ENCODE measurements around the gene OLFM4. TPM values are rescaled to one million over a fixed set of nuclear protein-coding genes. Genes with fewer than 3 reads are reported as not detected.

OLFM4 gene
- total RNA-seq, 4 donors from 2014 or later, result 1.9 TPM; not detected in 3

DNA sequence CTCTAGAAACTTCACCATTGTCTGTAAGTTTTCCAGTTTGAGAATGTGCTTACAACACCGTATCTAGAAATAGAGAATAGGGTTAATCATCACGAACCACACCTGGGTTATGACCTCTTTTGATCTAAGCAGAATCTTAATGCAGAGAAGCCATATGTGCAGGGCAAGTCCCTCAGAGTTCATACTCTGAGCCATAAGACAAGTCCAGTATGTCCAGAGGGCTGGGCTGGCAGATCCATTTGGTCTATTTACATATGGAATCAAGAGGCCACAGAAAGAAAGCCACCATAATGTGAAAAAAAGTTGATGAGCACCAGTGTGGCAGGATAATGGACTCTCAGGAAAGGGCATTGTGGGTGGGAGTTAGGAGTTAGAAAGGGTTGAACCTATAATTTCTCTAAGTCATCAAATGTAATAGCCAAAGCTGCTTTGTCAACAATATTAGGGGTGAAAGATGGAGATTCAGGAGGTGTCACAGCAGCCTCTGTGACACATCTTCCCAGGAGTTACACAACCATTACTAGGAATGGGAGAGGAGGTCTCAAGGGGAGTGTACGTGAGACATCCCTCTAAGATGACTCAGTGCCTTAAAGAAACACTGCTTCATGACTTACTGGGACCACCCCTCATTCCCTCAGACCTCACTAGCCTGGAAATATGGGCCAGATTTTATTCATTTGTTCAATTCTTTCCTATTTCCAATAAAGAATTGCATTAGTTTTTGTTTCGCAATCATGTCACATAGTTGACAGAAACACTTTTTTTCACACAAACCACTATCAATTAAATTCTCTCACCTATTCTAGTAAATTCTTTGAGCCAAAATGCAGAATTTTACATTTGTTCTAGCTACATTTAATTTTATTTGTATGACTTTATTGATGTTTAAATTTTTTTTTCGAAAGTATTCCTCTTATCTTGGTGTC lies 30.4 kb upstream of the OLFM4 start:
- H3K4me3 ChIP-seq, result no peak overlapping the region
- no peak for DNase-seq

DNA sequence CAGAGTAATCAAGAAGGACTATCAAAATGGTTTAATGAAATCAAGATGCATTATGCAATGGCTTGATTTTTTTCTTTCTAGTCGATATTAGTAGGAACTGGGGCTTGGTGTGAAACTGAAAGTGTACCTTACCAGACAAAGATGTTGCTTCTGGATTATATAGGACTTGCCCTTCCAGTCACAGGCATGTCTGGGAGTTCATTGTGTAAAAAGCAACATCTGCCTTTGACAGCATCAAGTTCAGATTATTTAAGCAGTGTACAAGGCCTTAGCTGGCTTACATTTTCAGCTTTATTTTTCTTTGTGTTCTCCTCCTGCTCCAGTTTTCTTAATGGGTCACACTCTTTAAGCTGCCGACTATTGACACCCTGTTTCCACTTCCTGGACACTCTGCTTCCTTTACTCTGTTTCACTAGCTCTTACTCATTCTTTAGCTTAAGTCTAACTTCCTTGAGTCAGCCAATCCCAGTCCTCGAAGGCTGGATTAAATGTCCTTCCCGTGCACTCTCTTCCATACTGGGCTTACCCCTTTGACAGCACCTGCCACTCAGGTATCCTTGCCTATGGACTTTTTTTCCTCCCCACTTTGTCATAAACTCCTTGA lies 29.4 kb upstream of the OLFM4 start:
- Histone ChIP-seq H3K4me3 (no peak overlapping the region), H3K27me3 (no peaks in the 10 kb centered on the region), H3K27ac (no peak overlapping the region), H3K9me3 (no peaks in the 10 kb centered on the region), H3K36me3 (no peaks in the 10 kb centered on the region), H3K4me1 (no peaks in the 10 kb centered on the region)
- DNase-seq, result no peak
- intact Hi-C loops (cut with DNase I; ENCODE audit: low total_unique reads), result no loop called here
- TF ChIP-seq POLR2A (IDR thresholded peaks at IDR 0.05) (no peak), CTCF (IDR thresholded peaks at IDR 0.05) (no peak)

More for the DNA sequence above, 30.4 kb upstream of the OLFM4 start:
- Histone ChIP-seq H3K27ac (no peak overlapping the region), H3K4me1 (no peaks in the 10 kb centered on the region), H3K27me3 (no peaks in the 10 kb centered on the region), H3K36me3 (no peaks in the 10 kb centered on the region), H3K9me3 (no peaks in the 10 kb centered on the region)
- TF ChIP-seq POLR2A (IDR thresholded peaks at IDR 0.05) (no peak), CTCF (IDR thresholded peaks at IDR 0.05) (no peak)
- intact Hi-C loops (cut with DNase I; ENCODE audit: low total_unique reads), result no loop called here

- intact Hi-C loops (cut with DNase I; ENCODE audit: low total_unique reads), result no loop called here
- no peak for DNase-seq
- H3K27ac ChIP-seq, result no peak overlapping the region
- no peaks in the 10 kb centered on the region for H3K9me3 ChIP-seq
- no peaks in the 10 kb centered on the region for H3K4me1 ChIP-seq
- H3K27me3 ChIP-seq, result no peaks in the 10 kb centered on the region
- H3K36me3 ChIP-seq, result no peaks in the 10 kb centered on the region
- H3K4me3 ChIP-seq, result no peak overlapping the region
- TF ChIP-seq CTCF (IDR thresholded peaks at IDR 0.05) (no peak), POLR2A (IDR thresholded peaks at IDR 0.05) (no peak)
Measured at GRCh38 chr13:53001444-53002225, 27.0 kb upstream of the OLFM4 start.

DNA sequence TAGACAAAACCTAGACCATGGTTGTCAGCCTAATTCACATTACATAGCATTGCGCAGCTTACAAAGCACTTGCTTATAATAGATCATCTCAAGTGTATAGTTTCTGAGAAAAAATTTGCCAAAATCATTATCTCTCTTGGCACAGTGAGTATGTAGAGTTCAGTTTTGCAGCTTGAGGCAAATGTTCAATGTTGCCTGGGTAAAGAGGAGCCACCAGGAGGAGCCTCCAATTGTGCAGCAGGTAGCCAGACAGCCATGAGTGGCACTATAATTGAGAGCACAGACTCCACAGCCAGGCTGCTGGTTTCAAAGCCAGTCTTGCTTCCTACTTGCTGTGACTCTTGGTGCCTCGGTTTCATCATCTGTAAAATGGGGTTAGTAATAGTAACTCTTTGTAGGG lies 24.0 kb upstream of the OLFM4 start:
- TF ChIP-seq CTCF (IDR thresholded peaks at IDR 0.05) (no peak), POLR2A (IDR thresholded peaks at IDR 0.05) (no peak)
- Histone ChIP-seq H3K27ac (no peak overlapping the region), H3K4me1 (no peaks in the 10 kb centered on the region), H3K27me3 (no peaks in the 10 kb centered on the region), H3K9me3 (no peaks in the 10 kb centered on the region), H3K36me3 (no peaks in the 10 kb centered on the region), H3K4me3 (no peak overlapping the region)
- no peak for DNase-seq
- intact Hi-C loops (cut with DNase I; ENCODE audit: low total_unique reads), result no loop called here

Data from uterus (tissue), 4 donors.